ENCODE results near the gene PALM2AKAP2.

DNA sequence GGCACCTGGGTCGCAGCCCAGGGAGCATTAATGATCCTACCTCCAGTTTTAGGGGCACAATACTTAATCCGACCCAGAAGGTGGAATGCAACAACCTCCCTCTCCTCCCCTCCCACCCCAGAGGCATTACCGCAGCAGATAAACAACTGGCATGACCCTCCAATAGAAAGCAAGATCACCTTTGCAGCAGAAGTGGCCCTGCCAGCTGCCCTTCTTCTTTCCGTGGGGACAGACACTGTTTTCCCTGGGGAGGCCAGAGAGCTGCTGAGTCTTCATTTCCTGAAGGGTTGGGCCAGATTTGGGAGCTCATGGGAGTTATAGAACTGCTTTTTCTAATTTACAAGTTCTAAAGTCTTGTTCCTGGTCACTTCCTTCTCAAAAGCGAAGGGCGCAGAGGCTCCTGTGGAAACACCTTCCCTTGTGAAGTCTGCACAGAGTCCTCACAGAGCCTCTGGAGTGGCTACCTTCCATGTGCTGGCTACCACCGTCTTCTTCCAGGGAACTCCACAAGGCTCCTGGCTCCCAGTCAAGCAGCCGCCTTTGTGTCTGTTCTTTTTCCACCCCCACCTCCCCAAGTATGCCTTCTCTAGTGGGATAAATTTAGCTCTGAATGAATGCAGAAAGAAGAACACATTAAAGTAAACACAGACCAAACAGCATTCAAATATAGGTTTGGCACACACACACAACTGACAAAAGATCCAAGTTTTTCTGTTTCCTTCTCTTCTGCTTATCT, 8.0 kb upstream of the PALM2AKAP2 start:
- no peak for TF ChIP-seq CTCF (IDR thresholded peaks at IDR 0.05)
- TF ChIP-seq POLR2A (IDR thresholded peaks at IDR 0.05) = no peak
